Measurements from ENCODE around the gene OCA2.
A peak's percentile ranks its signal among the peaks of the same experiment; 100 is the strongest.

The OCA2 gene

GRCh38 chr15:28101983-28102441 lies 2.9 kb upstream of the OCA2 start:
- DNase-seq, result no peak

GRCh38 chr15:28101201-28101600 lies 2.1 kb upstream of the OCA2 start:
- no peak for DNase-seq

- DNase-seq, result no peak
Measured at GRCh38 chr15:28100516-28101195, 1.5 kb upstream of the OCA2 start.

GRCh38 chr15:28099555-28100140 lies 533 bp upstream of the OCA2 start:
- DNase-seq, result no peak

- no peak for DNase-seq
Measured at GRCh38 chr15:28098360-28098765, 752 bp downstream of the OCA2 start.

GRCh38 chr15:28097656-28098359 lies 1.3 kb downstream of the OCA2 start:
- DNase-seq, result no peak

- no peak for DNase-seq
Measured at GRCh38 chr15:28096670-28097431, 2.3 kb downstream of the OCA2 start.

GRCh38 chr15:28096411-28096669 lies 2.8 kb downstream of the OCA2 start:
- no peak for DNase-seq

GRCh38 chr15:28094732-28095521 lies 4.2 kb downstream of the OCA2 start:
- no peak for DNase-seq

- DNase-seq, result no peak
Measured at GRCh38 chr15:28093752-28094535, 5.2 kb downstream of the OCA2 start.

- DNase-seq, result no peak
Measured at GRCh38 chr15:28091313-28091712, 7.8 kb downstream of the OCA2 start.

- DNase-seq, result peak; percentile 63
Measured at GRCh38 chr15:28086175-28086703, 12.9 kb downstream of the OCA2 start.

- DNase-seq, result no peak
Measured at GRCh38 chr15:28085489-28086174, 13.5 kb downstream of the OCA2 start.

- DNase-seq, result no peak
Measured at GRCh38 chr15:28084547-28084946, 14.6 kb downstream of the OCA2 start.

- no peak for DNase-seq
Measured at GRCh38 chr15:28082891-28083684, 16.0 kb downstream of the OCA2 start.

- DNase-seq, result no peak
Measured at GRCh38 chr15:28081594-28081993, 17.5 kb downstream of the OCA2 start.

- no peak for DNase-seq
Measured at GRCh38 chr15:28080386-28080785, 18.7 kb downstream of the OCA2 start.

- no peak for DNase-seq
Measured at GRCh38 chr15:28079313-28079969, 19.7 kb downstream of the OCA2 start.

- no peak for DNase-seq
Measured at GRCh38 chr15:28078191-28078719, 20.9 kb downstream of the OCA2 start.
